Stimulated activated CD4-positive, alpha-beta T cell treated with anti-CD3 and anti-CD28 coated beads, Interleukin-12 subunit alpha, Interleukin-12 subunit beta, amount 100 ng/mL, for 4 hours (primary cell): ENCODE measurements around the gene LIAS.
A peak's percentile ranks its signal among the peaks of the same experiment; 100 is the strongest.
"Not testable (repeated sequence)": the region's sequence is repeated elsewhere in the genome, so short reads cannot be mapped to it uniquely, and the experiment has no call there.

ENCODE experiments used
- DNase-seq: peaks from one replicate; pipeline ENCODE4 v3.0.0-alpha.2; 2020

Gene LIAS

GRCh38 chr4:39502019-39502663, 43.3 kb downstream of the LIAS start:
- DNase-seq, result no peak

- not testable (repeated sequence) for DNase-seq
Observed at GRCh38 chr4:39502664-39503035, 43.8 kb downstream of the LIAS start.

GRCh38 chr4:39504538-39504937, 45.7 kb downstream of the LIAS start:
- no peak for DNase-seq

GRCh38 chr4:39505581-39505980, 46.7 kb downstream of the LIAS start:
- DNase-seq, result no peak

GRCh38 chr4:39510348-39510929, 51.6 kb downstream of the LIAS start:
- no peak for DNase-seq

- DNase-seq, result not testable (repeated sequence)
Observed at GRCh38 chr4:39514266-39514665, 55.4 kb downstream of the LIAS start.

GRCh38 chr4:39514888-39515401, 56.1 kb downstream of the LIAS start:
- no peak for DNase-seq

- DNase-seq, result not testable (repeated sequence)
Observed at GRCh38 chr4:39515669-39516401, 57.0 kb downstream of the LIAS start.

GRCh38 chr4:39516407-39516966, 57.6 kb downstream of the LIAS start:
- no peak for DNase-seq

GRCh38 chr4:39518484-39518883, 59.6 kb downstream of the LIAS start:
- DNase-seq, result no peak

GRCh38 chr4:39521253-39521919, 62.5 kb downstream of the LIAS start:
- DNase-seq, result no peak

- no peak for DNase-seq
Observed at GRCh38 chr4:39522068-39522467, 63.2 kb downstream of the LIAS start.

GRCh38 chr4:39524161-39524957, 65.5 kb downstream of the LIAS start:
- DNase-seq, result no peak

- no peak for DNase-seq
Observed at GRCh38 chr4:39525822-39526690, 67.2 kb downstream of the LIAS start.

- DNase-seq, result no peak
Observed at GRCh38 chr4:39526765-39527295, 68.0 kb downstream of the LIAS start.

GRCh38 chr4:39527296-39528060, 68.6 kb downstream of the LIAS start, which contains the start of gene UGDH:
UGDH (minus strand) TSS chr4:39527439; CDS start chr4:39521512, 5,927 bp downstream.
- DNase-seq, result peak; percentile 92

GRCh38 chr4:39528061-39528465, 69.2 kb downstream of the LIAS start:
- no peak for DNase-seq
